Lung (tissue), 12 donors: ENCODE results near the gene PIGC. TPM values are rescaled to one million over a fixed set of nuclear protein-coding genes. Genes with fewer than 3 reads are reported as not detected.

Experiments
- ATAC-seq: fragments of 200-7000 bp; cut with Tn5 transposase; one replicate; pipeline ENCODE4 v1.9.1; 2020; ENCODE audit warnings: moderate number of reproducible peaks; ENCODE audit not compliant: insufficient read depth, low FRiP score
- DNase-seq, 3 donors: peaks; one replicate each; pipeline ENCODE4 v3.0.0-alpha.2; 2013 to 2017
- H3K27ac ChIP-seq, 2 donors: one replicate each; pipeline ENCODE4 v1.5.1; 2013; ENCODE audit warnings: mild to moderate bottlenecking in 2 of 2, moderate library complexity in 2 of 2, control low read depth in 1 of 2, inconsistent platforms in 1 of 2, low read depth in 1 of 2, low read length in 1 of 2
- H3K27me3 ChIP-seq, 3 donors: one replicate each; pipeline ENCODE4 v1.5.1; 2013; ENCODE audit warnings: low read length in 2 of 3; ENCODE audit not compliant: control insufficient read depth in 3 of 3, insufficient read depth in 3 of 3
- H3K36me3 ChIP-seq, 4 donors: one replicate each; pipeline ENCODE4 v1.5.1; 2013; ENCODE audit warnings: low read length in 4 of 4, mild to moderate bottlenecking in 1 of 4, moderate library complexity in 1 of 4; ENCODE audit not compliant: control insufficient read depth in 4 of 4, insufficient read depth in 4 of 4
- H3K4me1 ChIP-seq, 5 donors: one replicate each; pipeline ENCODE4 v1.5.1; 2013; ENCODE audit warnings: low read length in 5 of 5, mild to moderate bottlenecking in 2 of 5, moderate library complexity in 1 of 5; ENCODE audit not compliant: control insufficient read depth in 5 of 5, insufficient read depth in 5 of 5
- H3K4me3 ChIP-seq: one replicate; pipeline ENCODE4 v1.5.1; 2013; ENCODE audit warnings: mild to moderate bottlenecking, control low read depth, moderate library complexity
- H3K9ac ChIP-seq, 2 donors: one replicate each; pipeline ENCODE4 v1.5.1; 2013; ENCODE audit warnings: low read length in 2 of 2, control low read depth in 1 of 2; ENCODE audit not compliant: insufficient read depth in 1 of 2
- H3K9me3 ChIP-seq, 4 donors: one replicate each; pipeline ENCODE4 v1.5.1; 2013; ENCODE audit warnings: low read length in 3 of 4, mild to moderate bottlenecking in 1 of 4, moderate library complexity in 1 of 4; ENCODE audit not compliant: control insufficient read depth in 4 of 4, insufficient read depth in 3 of 4
- CTCF ChIP-seq: IDR thresholded peaks from 2 replicates; pipeline ENCODE4 v1.5.1; 2012; ENCODE audit warnings: mild to moderate bottlenecking; ENCODE audit errors: control extremely low read depth, extremely low read depth
- WGBS, 2 donors: extraction: QIAGEN DNeasy Blood & Tissue Kit; methylation state at CpG; one replicate each; pipeline ENCODE4 v1.1.7; 2013; 5-methylcytosine and 5-hydroxymethylcytosine counted together
- polyA plus RNA-seq, 2 donors: library from polyadenylated mRNA; stranded (reverse); fragments of 200-250 nt; gene quantifications; one replicate each; pipeline ENCODE4 v1.2.1, GENCODE V29; 2013
- total RNA-seq, 2 donors: library from RNA; depleted of rRNA in 1 of 2; stranded (reverse); fragments of >200 nt in 1 of 2; gene quantifications; one replicate each; pipeline ENCODE4 v1.2.1, GENCODE V29; 2014 to 2021
- donor health status: control.
- donor health status: control.
- donor health status: Bipolar disorder and iron deficiency.
- donor health status: healthy.
- donor health status: DM: yes; HTN: yes; CAD: no.

PIGC gene
- total and polyA plus RNA-seq, 4 donors = 17.9 to 26.1 (median 20.9) TPM

- no peaks in the 10 kb centered on the region for H3K27me3 ChIP-seq
- H3K36me3 ChIP-seq = no peaks in the 10 kb centered on the region
- DNase-seq = no peak
- no peak for ATAC-seq
- H3K4me3 ChIP-seq = no peak overlapping the region
- H3K27ac ChIP-seq = no peak overlapping the region
- TF ChIP-seq CTCF = no peak
- H3K9me3 ChIP-seq = no peaks in the 10 kb centered on the region
- peaks cover 0 to 6% (median 3%) of the 10 kb centered on the region in 5 donors for H3K4me1 ChIP-seq
- whole genome bisulfite sequencing, 2 donors = 77 to 86% methylated on average over 6 of the region's 6 CpGs
- no peak overlapping the region for H3K9ac ChIP-seq
Observed at GRCh38 chr1:172453153-172453545, 9.3 kb upstream of the PIGC start.

- no peak overlapping the region for H3K4me3 ChIP-seq
- ATAC-seq = no peak
- no peaks in the 10 kb centered on the region for H3K9me3 ChIP-seq
- no peak for TF ChIP-seq CTCF
- H3K36me3 ChIP-seq = no peaks in the 10 kb centered on the region
- no peak overlapping the region for H3K9ac ChIP-seq
- 83% methylated on average over 7 of the region's 7 CpGs for WGBS, 2 donors
- no peak overlapping the region for H3K27ac ChIP-seq
- H3K27me3 ChIP-seq = no peaks in the 10 kb centered on the region
- DNase-seq = no peak
- H3K4me1 ChIP-seq = peaks cover 0 to 6% (median 3%) of the 10 kb centered on the region in 5 donors
Observed at GRCh38 chr1:172452536-172453152, 8.8 kb upstream of the PIGC start.

GRCh38 chr1:172451002-172451443, 7.2 kb upstream of the PIGC start:
- DNase-seq (peak; percentile 30 to 64 (median 45)), ATAC-seq (peak; percentile 38)
- no peaks in the 10 kb centered on the region for H3K27me3 ChIP-seq
- H3K4me1 ChIP-seq = peaks cover 0 to 6% (median 3%) of the 10 kb centered on the region in 5 donors
- peak overlapping the region in 1 of 2 donors; percentile 42 for H3K27ac ChIP-seq
- H3K9me3 ChIP-seq = no peaks in the 10 kb centered on the region
- no peak overlapping the region for H3K9ac ChIP-seq
- 65 to 78% methylated on average over 2 of the region's 2 CpGs for WGBS, 2 donors
- TF ChIP-seq CTCF = no peak
- H3K4me3 ChIP-seq = no peak overlapping the region
- no peaks in the 10 kb centered on the region for H3K36me3 ChIP-seq

GRCh38 chr1:172450524-172450885, 6.6 kb upstream of the PIGC start:
- Histone ChIP-seq H3K27me3 (no peaks in the 10 kb centered on the region), H3K9ac (no peak overlapping the region), H3K9me3 (no peaks in the 10 kb centered on the region), H3K4me1 (peaks cover 0 to 6% (median 3%) of the 10 kb centered on the region in 5 donors), H3K27ac (peak overlapping the region in 1 of 2 donors; percentile 42), H3K4me3 (no peak overlapping the region), H3K36me3 (no peaks in the 10 kb centered on the region)
- DNase-seq = no peak
- ATAC-seq = no peak
- no peak for TF ChIP-seq CTCF
- WGBS, 2 donors = 55 to 75% methylated on average over 7 of the region's 7 CpGs
